ENCODE results near the gene AEBP2.

AEBP2 gene

DNA sequence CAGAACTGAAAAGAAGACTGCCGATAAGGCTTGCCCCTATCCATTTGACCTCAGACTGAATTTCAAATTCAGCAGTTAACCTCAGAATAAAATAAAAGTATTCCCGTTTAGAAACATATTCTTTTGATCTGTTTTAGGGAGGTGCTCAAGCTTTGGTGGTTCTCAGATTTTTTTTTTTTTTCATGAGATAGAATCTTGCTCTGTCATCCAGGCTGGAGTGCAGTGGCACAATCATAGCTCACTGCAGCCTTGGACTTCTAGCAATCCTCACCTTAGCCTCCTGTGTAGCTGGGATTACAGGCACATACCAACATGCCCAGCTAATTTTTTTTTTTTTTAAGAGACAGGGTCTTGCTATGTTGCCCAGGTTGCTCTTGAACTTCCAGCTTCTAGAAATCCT, 15.5 kb downstream of the AEBP2 start:
- no peak for TF ChIP-seq FOXM1 (IDR thresholded peaks at IDR 0.05; ENCODE audit: borderline replicate concordance, low read depth)
- no peak for TF ChIP-seq EGR1 (IDR thresholded peaks at IDR 0.05)
- TF ChIP-seq, protein P1, sequence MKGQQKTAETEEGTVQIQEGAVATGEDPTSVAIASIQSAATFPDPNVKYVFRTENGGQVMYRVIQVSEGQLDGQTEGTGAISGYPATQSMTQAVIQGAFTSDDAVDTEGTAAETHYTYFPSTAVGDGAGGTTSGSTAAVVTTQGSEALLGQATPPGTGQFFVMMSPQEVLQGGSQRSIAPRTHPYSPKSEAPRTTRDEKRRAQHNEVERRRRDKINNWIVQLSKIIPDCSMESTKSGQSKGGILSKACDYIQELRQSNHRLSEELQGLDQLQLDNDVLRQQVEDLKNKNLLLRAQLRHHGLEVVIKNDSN (IDR thresholded peaks at IDR 0.05): no peak
- no peak for TF ChIP-seq TAF1 (IDR thresholded peaks at IDR 0.05; ENCODE audit: low read depth)
- TF ChIP-seq CREB1 (IDR thresholded peaks at IDR 0.05; ENCODE audit: low read depth): no peak
- no peak for TF ChIP-seq YY1 (IDR thresholded peaks at IDR 0.05; ENCODE audit: low read depth)
- TF ChIP-seq NFIC (IDR thresholded peaks at IDR 0.05): no peak
- no peak for TF ChIP-seq ZBTB7A (IDR thresholded peaks at IDR 0.05; ENCODE audit: low read depth)
- no peak for TF ChIP-seq TEAD4 (IDR thresholded peaks at IDR 0.05)
- no peak for TF ChIP-seq TCF12 (IDR thresholded peaks at IDR 0.05; ENCODE audit: low read depth)
- TF ChIP-seq, protein P2, sequence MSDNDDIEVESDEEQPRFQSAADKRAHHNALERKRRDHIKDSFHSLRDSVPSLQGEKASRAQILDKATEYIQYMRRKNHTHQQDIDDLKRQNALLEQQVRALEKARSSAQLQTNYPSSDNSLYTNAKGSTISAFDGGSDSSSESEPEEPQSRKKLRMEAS (IDR thresholded peaks at IDR 0.05): no peak
- no peak for TF ChIP-seq CEBPB (IDR thresholded peaks at IDR 0.05)
- no peak for TF ChIP-seq EP300 (IDR thresholded peaks at IDR 0.05; ENCODE audit: borderline replicate concordance)
- no peak for TF ChIP-seq RAD21 (IDR thresholded peaks at IDR 0.05; ENCODE audit: low read depth)
- TF ChIP-seq, protein P3, sequence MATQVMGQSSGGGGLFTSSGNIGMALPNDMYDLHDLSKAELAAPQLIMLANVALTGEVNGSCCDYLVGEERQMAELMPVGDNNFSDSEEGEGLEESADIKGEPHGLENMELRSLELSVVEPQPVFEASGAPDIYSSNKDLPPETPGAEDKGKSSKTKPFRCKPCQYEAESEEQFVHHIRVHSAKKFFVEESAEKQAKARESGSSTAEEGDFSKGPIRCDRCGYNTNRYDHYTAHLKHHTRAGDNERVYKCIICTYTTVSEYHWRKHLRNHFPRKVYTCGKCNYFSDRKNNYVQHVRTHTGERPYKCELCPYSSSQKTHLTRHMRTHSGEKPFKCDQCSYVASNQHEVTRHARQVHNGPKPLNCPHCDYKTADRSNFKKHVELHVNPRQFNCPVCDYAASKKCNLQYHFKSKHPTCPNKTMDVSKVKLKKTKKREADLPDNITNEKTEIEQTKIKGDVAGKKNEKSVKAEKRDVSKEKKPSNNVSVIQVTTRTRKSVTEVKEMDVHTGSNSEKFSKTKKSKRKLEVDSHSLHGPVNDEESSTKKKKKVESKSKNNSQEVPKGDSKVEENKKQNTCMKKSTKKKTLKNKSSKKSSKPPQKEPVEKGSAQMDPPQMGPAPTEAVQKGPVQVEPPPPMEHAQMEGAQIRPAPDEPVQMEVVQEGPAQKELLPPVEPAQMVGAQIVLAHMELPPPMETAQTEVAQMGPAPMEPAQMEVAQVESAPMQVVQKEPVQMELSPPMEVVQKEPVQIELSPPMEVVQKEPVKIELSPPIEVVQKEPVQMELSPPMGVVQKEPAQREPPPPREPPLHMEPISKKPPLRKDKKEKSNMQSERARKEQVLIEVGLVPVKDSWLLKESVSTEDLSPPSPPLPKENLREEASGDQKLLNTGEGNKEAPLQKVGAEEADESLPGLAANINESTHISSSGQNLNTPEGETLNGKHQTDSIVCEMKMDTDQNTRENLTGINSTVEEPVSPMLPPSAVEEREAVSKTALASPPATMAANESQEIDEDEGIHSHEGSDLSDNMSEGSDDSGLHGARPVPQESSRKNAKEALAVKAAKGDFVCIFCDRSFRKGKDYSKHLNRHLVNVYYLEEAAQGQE (IDR thresholded peaks at IDR 0.05; ENCODE audit: low read depth): no peak

DNA sequence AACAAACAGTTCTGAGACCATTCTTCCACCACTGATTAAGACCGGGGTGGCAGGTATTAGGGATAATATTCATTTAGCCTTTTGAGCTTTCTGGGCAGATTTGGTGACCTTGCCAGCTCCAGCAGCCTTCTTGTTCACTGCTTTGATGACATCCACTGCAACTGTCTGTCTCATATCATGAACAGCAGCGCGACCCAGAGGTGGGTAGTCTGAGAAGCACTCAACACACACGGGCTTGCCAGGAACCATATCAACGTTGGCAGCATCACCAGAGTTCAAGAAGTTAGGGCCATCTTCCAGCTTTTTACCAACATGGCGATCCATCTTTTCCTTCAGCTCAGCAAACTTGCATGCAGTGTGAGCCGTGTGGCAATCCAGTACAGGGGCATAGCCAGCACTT, 16.9 kb downstream of the AEBP2 start:
- TF ChIP-seq TCF12 (IDR thresholded peaks at IDR 0.05; ENCODE audit: low read depth) (no peak), RAD21 (IDR thresholded peaks at IDR 0.05; ENCODE audit: low read depth) (no peak), NFIC (IDR thresholded peaks at IDR 0.05) (no peak), ZBTB7A (IDR thresholded peaks at IDR 0.05; ENCODE audit: low read depth) (no peak), CEBPB (IDR thresholded peaks at IDR 0.05) (no peak), CREB1 (IDR thresholded peaks at IDR 0.05; ENCODE audit: low read depth) (no peak), TEAD4 (IDR thresholded peaks at IDR 0.05) (no peak), EP300 (IDR thresholded peaks at IDR 0.05; ENCODE audit: borderline replicate concordance) (no peak), FOXM1 (IDR thresholded peaks at IDR 0.05; ENCODE audit: borderline replicate concordance, low read depth) (no peak), TAF1 (IDR thresholded peaks at IDR 0.05; ENCODE audit: low read depth) (no peak)
- TF ChIP-seq, protein P2 (IDR thresholded peaks at IDR 0.05): no peak
- TF ChIP-seq, protein P1 (IDR thresholded peaks at IDR 0.05): no peak
- TF ChIP-seq, protein P3 (IDR thresholded peaks at IDR 0.05; ENCODE audit: low read depth): no peak

DNA sequence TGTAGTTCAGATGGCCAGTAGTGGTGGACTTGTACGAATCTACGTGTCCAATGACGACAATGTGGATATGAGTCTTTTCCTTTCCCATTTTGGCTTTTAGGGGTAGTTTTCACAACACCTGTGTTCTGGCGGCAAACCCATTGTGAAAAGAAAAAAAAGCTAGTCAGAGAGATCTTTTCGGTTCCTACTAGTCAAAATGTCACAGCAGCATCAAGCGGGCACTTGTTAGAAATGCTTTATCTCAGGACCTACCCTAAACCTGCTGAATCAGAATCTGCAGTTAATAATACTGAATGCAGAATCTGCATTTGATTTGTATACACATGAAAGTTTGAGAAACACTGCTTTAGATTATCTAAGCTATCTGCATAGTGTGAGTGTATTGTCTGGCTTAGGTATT, 18.3 kb downstream of the AEBP2 start:
- TF ChIP-seq FOXM1 (IDR thresholded peaks at IDR 0.05; ENCODE audit: borderline replicate concordance, low read depth): no peak
- TF ChIP-seq, protein P1 (IDR thresholded peaks at IDR 0.05): no peak
- TF ChIP-seq EGR1 (IDR thresholded peaks at IDR 0.05): no peak
- TF ChIP-seq EP300 (IDR thresholded peaks at IDR 0.05; ENCODE audit: borderline replicate concordance): no peak

DNA sequence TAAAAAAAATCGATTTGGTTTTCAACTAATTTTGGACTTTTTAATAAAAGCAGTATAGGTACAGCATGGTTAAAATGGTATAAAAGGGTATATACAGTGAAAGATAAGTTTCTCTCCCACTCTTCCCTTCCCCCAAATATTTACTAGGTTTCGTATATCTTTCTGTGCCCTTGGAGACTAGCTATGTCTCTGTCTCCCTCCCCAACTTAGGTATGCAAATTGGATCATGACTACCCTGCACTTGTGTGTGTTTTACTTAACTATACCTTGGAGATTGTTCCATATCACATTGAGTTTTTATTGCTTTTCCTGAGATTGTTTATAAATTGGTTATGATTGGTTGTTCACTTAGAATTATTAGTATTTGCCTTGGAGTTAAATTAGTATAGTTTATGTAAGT, 19.4 kb downstream of the AEBP2 start:
- TF ChIP-seq FOXM1 (IDR thresholded peaks at IDR 0.05; ENCODE audit: borderline replicate concordance, low read depth) (no peak), TAF1 (IDR thresholded peaks at IDR 0.05; ENCODE audit: low read depth) (no peak), EGR1 (IDR thresholded peaks at IDR 0.05) (no peak), RAD21 (IDR thresholded peaks at IDR 0.05; ENCODE audit: low read depth) (no peak), CREB1 (IDR thresholded peaks at IDR 0.05; ENCODE audit: low read depth) (no peak), EP300 (IDR thresholded peaks at IDR 0.05; ENCODE audit: borderline replicate concordance) (no peak), ZBTB7A (IDR thresholded peaks at IDR 0.05; ENCODE audit: low read depth) (no peak), TEAD4 (IDR thresholded peaks at IDR 0.05) (no peak), NFIC (IDR thresholded peaks at IDR 0.05) (no peak), CEBPB (IDR thresholded peaks at IDR 0.05) (no peak), YY1 (IDR thresholded peaks at IDR 0.05; ENCODE audit: low read depth) (no peak), TCF12 (IDR thresholded peaks at IDR 0.05; ENCODE audit: low read depth) (no peak)
- TF ChIP-seq, protein P3 (IDR thresholded peaks at IDR 0.05; ENCODE audit: low read depth): no peak
- TF ChIP-seq, protein P1 (IDR thresholded peaks at IDR 0.05): no peak
- TF ChIP-seq, protein P2 (IDR thresholded peaks at IDR 0.05): no peak
